ENCODE data around the gene ELFN1. TPM values are rescaled to one million over a fixed set of nuclear protein-coding genes. Genes with fewer than 3 reads are reported as not detected.

The ELFN1 gene
- total RNA-seq, 1 donor from 2014 or later = 12.3 TPM

DNA sequence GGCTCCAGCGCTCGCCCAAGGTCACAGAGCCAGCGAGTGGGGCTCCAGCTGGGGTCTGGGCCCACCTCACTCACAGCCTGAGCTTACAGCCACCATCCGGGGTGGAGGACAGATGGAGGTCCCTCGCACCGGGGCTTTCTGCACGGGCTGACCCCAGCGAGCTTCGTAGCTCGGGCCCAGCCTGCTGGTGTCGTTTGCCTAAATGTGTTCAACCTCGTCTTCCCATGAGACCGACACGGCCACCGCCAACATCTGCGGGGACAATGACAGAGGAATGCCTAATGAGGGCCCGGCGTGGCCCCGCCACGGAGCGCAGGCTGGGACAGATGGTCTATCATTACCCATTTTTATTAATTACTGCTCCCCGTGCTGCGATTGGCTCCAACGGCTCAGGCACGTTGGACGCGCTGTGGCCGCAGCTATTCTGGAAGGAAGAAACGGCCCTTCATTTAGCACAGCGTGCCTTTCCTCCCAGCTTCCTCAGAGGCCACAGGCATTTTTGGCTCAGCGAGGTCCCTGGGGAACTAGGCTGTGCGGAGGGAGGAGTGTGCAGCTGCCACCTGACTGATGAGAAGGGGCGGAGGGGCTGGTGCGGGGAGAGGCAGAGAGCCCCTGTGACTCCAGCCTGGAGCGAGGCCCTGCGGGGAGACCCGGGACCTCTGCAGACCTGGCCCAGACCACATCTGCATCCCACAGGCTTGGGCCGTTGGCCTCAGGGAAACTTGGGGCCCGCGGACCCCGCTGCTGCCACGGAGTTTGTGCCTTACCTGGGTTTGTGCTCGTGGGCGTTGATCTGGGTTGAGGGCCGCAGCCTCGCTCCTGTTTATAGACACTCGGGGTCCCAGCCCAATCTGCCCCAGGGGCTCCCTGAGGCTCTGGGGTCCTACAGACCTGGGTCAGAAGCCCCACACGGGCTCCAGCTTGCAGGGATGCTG, 22.9 kb upstream of the ELFN1 start:
- peaks cover 14% of the 10 kb centered on the region for H3K27me3 Mint-ChIP-seq
- H3K36me3 Mint-ChIP-seq (ENCODE audit: insufficient read depth) = no peaks in the 10 kb centered on the region
- DNase-seq (ENCODE audit: low spot score, unreplicated experiment) = no peak
- no peaks in the 10 kb centered on the region for H3K4me1 Mint-ChIP-seq (ENCODE audit: low read depth)
- no peak for TF ChIP-seq CTCF (IDR thresholded peaks at IDR 0.05; ENCODE audit: unreplicated experiment)
- H3K27ac Mint-ChIP-seq = no peak overlapping the region
- no peak overlapping the region for H3K4me3 Mint-ChIP-seq (ENCODE audit: low read depth)
- no peaks in the 10 kb centered on the region for H3K9me3 Mint-ChIP-seq (ENCODE audit: low read depth)

DNA sequence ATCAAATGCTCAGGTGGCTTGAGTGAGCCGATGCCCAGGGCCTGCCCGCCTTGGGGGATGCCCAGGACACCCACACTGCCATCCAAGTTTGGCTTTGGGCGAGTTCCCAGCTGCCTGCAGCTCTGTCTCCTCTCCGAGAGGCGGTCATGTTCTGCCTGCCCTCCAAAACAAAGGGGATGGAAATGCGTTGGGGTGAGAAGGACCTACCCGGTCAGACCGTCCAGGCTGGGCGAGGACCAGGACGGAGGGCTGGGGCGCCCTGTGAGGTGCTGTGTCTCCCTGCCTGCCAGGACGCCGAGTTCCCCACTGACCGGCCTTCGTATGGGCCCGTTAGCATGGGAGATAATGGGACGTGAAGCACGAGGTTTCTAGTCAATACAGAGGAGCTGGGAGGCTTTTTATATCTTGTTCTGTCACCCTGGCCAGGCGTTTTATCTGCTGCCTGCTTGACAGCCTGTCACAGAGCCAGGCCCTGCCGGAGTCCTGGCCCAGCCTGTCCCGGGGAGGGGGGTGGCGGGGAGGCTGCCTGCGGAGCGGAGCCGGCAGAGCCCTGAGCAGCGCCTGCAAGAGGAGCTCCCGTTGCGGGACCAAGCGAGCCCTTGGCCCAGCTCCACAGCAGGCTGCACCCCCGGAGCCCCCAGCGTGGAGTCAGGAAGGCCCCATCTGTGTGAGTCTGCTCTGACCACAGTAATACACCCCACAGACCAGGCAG, 22.0 kb upstream of the ELFN1 start:
- no peak for TF ChIP-seq CTCF (IDR thresholded peaks at IDR 0.05; ENCODE audit: unreplicated experiment)
- Mint-ChIP-seq H3K4me3 (ENCODE audit: low read depth) (no peak overlapping the region), H3K4me1 (ENCODE audit: low read depth) (no peaks in the 10 kb centered on the region), H3K27me3 (peaks cover 13% of the 10 kb centered on the region), H3K27ac (no peak overlapping the region), H3K36me3 (ENCODE audit: insufficient read depth) (no peaks in the 10 kb centered on the region), H3K9me3 (ENCODE audit: low read depth) (no peaks in the 10 kb centered on the region)
- DNase-seq (ENCODE audit: low spot score, unreplicated experiment) = no peak

- Mint-ChIP-seq H3K27me3 (peaks cover 11% of the 10 kb centered on the region), H3K27ac (no peak overlapping the region), H3K4me1 (ENCODE audit: low read depth) (no peaks in the 10 kb centered on the region), H3K9me3 (ENCODE audit: low read depth) (no peaks in the 10 kb centered on the region), H3K4me3 (ENCODE audit: low read depth) (no peak overlapping the region), H3K36me3 (ENCODE audit: insufficient read depth) (no peaks in the 10 kb centered on the region)
- no peak for DNase-seq (ENCODE audit: low spot score, unreplicated experiment)
- no peak for TF ChIP-seq CTCF (IDR thresholded peaks at IDR 0.05; ENCODE audit: unreplicated experiment)
Observed at GRCh38 chr7:1649751-1650326, 20.2 kb upstream of the ELFN1 start.

- no peaks in the 10 kb centered on the region for H3K9me3 Mint-ChIP-seq (ENCODE audit: low read depth)
- no peak overlapping the region for H3K27ac Mint-ChIP-seq
- H3K4me1 Mint-ChIP-seq (ENCODE audit: low read depth) = no peaks in the 10 kb centered on the region
- H3K27me3 Mint-ChIP-seq = peaks cover 11% of the 10 kb centered on the region
- H3K36me3 Mint-ChIP-seq (ENCODE audit: insufficient read depth) = no peaks in the 10 kb centered on the region
- DNase-seq (ENCODE audit: low spot score, unreplicated experiment) = no peak
- no peak for TF ChIP-seq CTCF (IDR thresholded peaks at IDR 0.05; ENCODE audit: unreplicated experiment)
- no peak overlapping the region for H3K4me3 Mint-ChIP-seq (ENCODE audit: low read depth)
Observed at GRCh38 chr7:1650363-1651030, 19.6 kb upstream of the ELFN1 start.

DNA sequence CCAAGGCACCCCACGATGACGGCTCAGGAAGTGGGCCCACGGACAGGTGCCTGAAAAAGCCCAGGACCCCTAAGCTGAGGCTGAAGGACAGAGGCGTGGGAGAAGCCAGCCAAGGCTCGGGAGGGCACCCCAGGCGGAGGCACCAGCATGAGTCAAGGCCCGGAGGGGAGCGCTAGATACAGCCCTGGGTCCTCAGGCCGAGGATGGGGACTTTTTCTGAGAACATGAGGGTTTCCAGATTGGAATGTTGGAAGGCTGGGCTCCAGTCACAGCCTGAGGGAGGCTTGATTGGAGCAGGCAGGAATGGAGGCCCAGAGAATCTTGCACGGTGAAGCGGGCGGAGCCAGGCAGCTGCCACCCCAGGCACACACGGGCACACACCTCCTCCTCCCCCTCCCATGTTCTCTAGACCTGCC, 19.0 kb upstream of the ELFN1 start:
- Mint-ChIP-seq H3K4me3 (ENCODE audit: low read depth) (no peak overlapping the region), H3K36me3 (ENCODE audit: insufficient read depth) (no peaks in the 10 kb centered on the region), H3K27ac (no peak overlapping the region), H3K4me1 (ENCODE audit: low read depth) (no peaks in the 10 kb centered on the region), H3K9me3 (ENCODE audit: low read depth) (no peaks in the 10 kb centered on the region), H3K27me3 (peaks cover 13% of the 10 kb centered on the region)
- DNase-seq (ENCODE audit: low spot score, unreplicated experiment) = no peak
- no peak for TF ChIP-seq CTCF (IDR thresholded peaks at IDR 0.05; ENCODE audit: unreplicated experiment)

Measured in progenitor cell of endocrine pancreas (in vitro differentiated cells).